Measurements from ENCODE around the gene TCEAL9.
"Not testable (repeated sequence)": the region's sequence is repeated elsewhere in the genome, so short reads cannot be mapped to it uniquely, and the experiment has no call there.

TCEAL9 gene

GRCh38 chrX:103376118-103376978 is 20.0 kb downstream of the TCEAL9 start, which contains the start of gene BEX3:
Gene BEX3, plus strand, starts transcription at chrX:103376538. Its CDS starts 984 bp downstream, at chrX:103377522.
- DNase-seq, result peak; percentile 9

GRCh38 chrX:103376979-103377324 is 20.6 kb downstream of the TCEAL9 start:
- no peak for DNase-seq

- no peak for DNase-seq
These were observed 22.7 kb downstream of the TCEAL9 start for GRCh38 chrX:103378990-103379389.

GRCh38 chrX:103382877-103383276 is 26.6 kb downstream of the TCEAL9 start:
- no peak for DNase-seq

- no peak for DNase-seq
These were observed 28.4 kb downstream of the TCEAL9 start for GRCh38 chrX:103384672-103385071.

GRCh38 chrX:103385283-103385830 is 29.1 kb downstream of the TCEAL9 start:
- DNase-seq, result not testable (repeated sequence)

- no peak for DNase-seq
These were observed 30.0 kb downstream of the TCEAL9 start for GRCh38 chrX:103386332-103386731.

- DNase-seq, result no peak
These were observed 37.2 kb downstream of the TCEAL9 start for GRCh38 chrX:103393487-103393886.

- DNase-seq, result no peak
These were observed 39.9 kb downstream of the TCEAL9 start for GRCh38 chrX:103396186-103396585.

- no peak for DNase-seq
These were observed 40.4 kb downstream of the TCEAL9 start for GRCh38 chrX:103396660-103397059.

GRCh38 chrX:103397707-103398106 is 41.4 kb downstream of the TCEAL9 start:
- no peak for DNase-seq

GRCh38 chrX:103398421-103398864 is 42.1 kb downstream of the TCEAL9 start:
- DNase-seq, result no peak

GRCh38 chrX:103399744-103400143 is 43.4 kb downstream of the TCEAL9 start:
- DNase-seq, result no peak

GRCh38 chrX:103400931-103401330 is 44.6 kb downstream of the TCEAL9 start:
- no peak for DNase-seq

- no peak for DNase-seq
These were observed 48.1 kb downstream of the TCEAL9 start for GRCh38 chrX:103404231-103405008.

- no peak for DNase-seq
These were observed 48.7 kb downstream of the TCEAL9 start for GRCh38 chrX:103405009-103405333.

GRCh38 chrX:103406256-103406655 is 50.0 kb downstream of the TCEAL9 start:
- no peak for DNase-seq

- no peak for DNase-seq
These were observed 51.5 kb downstream of the TCEAL9 start for GRCh38 chrX:103407776-103408175.
